ENCODE data around the gene KAZN.

DNA sequence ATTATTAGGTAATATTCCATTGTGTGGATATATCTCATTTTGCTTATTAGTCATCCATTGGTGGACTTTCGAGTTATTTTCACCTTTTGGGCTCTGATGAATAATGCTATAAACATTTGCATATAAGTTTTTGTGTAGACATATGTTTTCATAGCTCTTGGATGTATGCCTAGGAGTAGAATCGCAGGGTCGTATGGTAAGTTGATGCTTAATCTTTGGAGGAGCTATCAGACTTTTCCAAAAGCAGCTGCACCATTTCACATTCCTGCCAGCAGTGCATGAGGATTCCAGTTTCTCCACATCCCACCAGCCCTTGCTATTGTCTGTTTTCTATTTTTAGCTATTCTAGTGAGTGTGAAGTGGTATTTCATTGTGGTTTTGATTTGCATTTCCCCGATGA is 434.8 kb downstream of the KAZN start:
- TF ChIP-seq POLR2A (IDR thresholded peaks at IDR 0.05): no peak
- TF ChIP-seq, protein P1, sequence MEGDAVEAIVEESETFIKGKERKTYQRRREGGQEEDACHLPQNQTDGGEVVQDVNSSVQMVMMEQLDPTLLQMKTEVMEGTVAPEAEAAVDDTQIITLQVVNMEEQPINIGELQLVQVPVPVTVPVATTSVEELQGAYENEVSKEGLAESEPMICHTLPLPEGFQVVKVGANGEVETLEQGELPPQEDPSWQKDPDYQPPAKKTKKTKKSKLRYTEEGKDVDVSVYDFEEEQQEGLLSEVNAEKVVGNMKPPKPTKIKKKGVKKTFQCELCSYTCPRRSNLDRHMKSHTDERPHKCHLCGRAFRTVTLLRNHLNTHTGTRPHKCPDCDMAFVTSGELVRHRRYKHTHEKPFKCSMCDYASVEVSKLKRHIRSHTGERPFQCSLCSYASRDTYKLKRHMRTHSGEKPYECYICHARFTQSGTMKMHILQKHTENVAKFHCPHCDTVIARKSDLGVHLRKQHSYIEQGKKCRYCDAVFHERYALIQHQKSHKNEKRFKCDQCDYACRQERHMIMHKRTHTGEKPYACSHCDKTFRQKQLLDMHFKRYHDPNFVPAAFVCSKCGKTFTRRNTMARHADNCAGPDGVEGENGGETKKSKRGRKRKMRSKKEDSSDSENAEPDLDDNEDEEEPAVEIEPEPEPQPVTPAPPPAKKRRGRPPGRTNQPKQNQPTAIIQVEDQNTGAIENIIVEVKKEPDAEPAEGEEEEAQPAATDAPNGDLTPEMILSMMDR (IDR thresholded peaks at IDR 0.05 in 8 of 11, conservative IDR thresholded peaks at IDR 0.05 in 3 of 11): no peak
- TF ChIP-seq POLR2AphosphoS5 (IDR thresholded peaks at IDR 0.05): no peak
